Measurements from ENCODE around the gene TMEM235.

Gene TMEM235

DNA sequence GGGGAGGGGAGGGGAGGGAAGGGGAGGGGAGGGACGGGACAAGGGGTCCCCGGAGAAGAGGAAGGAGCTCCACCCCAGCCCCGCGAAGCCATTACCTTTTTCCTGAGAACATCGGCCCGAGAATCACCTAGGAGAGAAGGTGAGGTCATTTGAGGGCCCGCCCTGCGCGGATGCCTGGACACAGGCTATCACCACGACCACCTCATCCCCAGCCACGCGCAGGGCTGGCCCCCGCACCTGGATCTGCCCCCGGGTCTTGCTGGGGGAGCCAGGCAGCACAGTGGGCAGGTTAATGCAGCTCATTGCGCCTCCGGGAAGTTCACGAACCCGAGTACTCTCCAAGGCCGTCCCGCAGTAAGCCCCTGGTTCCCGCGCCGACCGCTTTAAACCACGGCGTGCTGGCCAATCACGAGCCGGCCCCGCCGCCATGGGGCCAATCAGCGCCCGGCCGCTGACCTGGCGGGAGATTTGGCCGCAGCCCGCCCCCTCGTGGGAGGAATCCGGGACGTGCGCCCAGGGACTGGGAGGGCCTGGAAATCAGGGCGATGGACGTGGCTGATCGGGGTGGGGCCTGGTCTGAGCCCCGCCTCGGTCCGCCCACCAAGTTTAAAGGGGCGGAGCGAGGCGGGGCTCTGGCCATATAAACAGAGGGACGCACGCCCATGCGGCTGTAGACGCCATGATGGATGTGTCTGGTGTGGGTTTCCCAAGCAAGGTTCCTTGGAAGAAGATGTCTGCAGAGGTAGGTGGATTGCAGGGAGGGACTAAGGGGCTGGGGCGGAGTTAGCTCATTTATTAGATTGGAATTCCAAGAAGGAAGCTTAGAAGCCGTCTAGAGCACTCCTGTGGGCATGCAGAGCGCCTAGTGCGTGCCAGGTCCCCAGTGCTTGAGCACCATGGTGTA lies 44.5 kb upstream of the TMEM235 start, which contains the start of the genes AFMID and TK1 (continued):
- TF ChIP-seq ZNF280C (tag by site-specific recombination; IDR thresholded peaks at IDR 0.05) (no peak), ZNF76 (tag by site-specific recombination; IDR thresholded peaks at IDR 0.05; ENCODE audit: borderline replicate concordance, low read depth) (peak; percentile 76; the same call in 1 of the 2 replicates), ZBTB26 (tag by site-specific recombination; optimal IDR thresholded peaks at IDR 0.05) (peak; percentile 72), ZBTB8A (tag by site-specific recombination; IDR thresholded peaks at IDR 0.05) (peak; percentile 78), KLF16 (tag by site-specific recombination; IDR thresholded peaks at IDR 0.05) (peak; percentile 69), ZNF10 (tag by site-specific recombination; IDR thresholded peaks at IDR 0.05) (peak; percentile 29; the same call in 1 of the 2 replicates), ZNF335 (tag by site-specific recombination; conservative IDR thresholded peaks at IDR 0.05) (peak; percentile 95), WT1 (tag by site-specific recombination; IDR thresholded peaks at IDR 0.05) (peak; percentile 53), ZNF2 (tag by site-specific recombination; IDR thresholded peaks at IDR 0.05) (peak; percentile 75; the same call in 1 of the 2 replicates), ZNF629 (tag by site-specific recombination; IDR thresholded peaks at IDR 0.05) (peak; percentile 56), ZBTB17 (tag by site-specific recombination; IDR thresholded peaks at IDR 0.05) (peak; percentile 48; the same call in 1 of the 2 replicates), EGR2 (tag by site-specific recombination; IDR thresholded peaks at IDR 0.05; ENCODE audit: low read depth) (peak; percentile 88), BCL11A (tag by site-specific recombination; IDR thresholded peaks at IDR 0.05; ENCODE audit: low read depth) (peak; percentile 89), KLF8 (tag by site-specific recombination; IDR thresholded peaks at IDR 0.05) (peak; percentile 96), ZNF692 (tag by site-specific recombination; IDR thresholded peaks at IDR 0.05) (no peak; the same call in 1 of the 2 replicates), BCL11B (tag by site-specific recombination; IDR thresholded peaks at IDR 0.05; ENCODE audit: low read depth) (peak; percentile 95), KLF17 (tag by site-specific recombination; IDR thresholded peaks at IDR 0.05) (peak; percentile 89), ZEB2 (tag by site-specific recombination; IDR thresholded peaks at IDR 0.05) (peak; percentile 77), ZNF112 (tag by site-specific recombination; IDR thresholded peaks at IDR 0.05) (no peak), ZNF571 (tag by site-specific recombination; IDR thresholded peaks at IDR 0.05) (no peak), ZFP69B (tag by site-specific recombination; IDR thresholded peaks at IDR 0.05) (peak; percentile 74), ZBTB48 (tag by site-specific recombination; IDR thresholded peaks at IDR 0.05) (peak; percentile 68), ZFP3 (tag by site-specific recombination; IDR thresholded peaks at IDR 0.05; ENCODE audit: low read depth) (no peak)
- TF ChIP-seq, protein P1, sequence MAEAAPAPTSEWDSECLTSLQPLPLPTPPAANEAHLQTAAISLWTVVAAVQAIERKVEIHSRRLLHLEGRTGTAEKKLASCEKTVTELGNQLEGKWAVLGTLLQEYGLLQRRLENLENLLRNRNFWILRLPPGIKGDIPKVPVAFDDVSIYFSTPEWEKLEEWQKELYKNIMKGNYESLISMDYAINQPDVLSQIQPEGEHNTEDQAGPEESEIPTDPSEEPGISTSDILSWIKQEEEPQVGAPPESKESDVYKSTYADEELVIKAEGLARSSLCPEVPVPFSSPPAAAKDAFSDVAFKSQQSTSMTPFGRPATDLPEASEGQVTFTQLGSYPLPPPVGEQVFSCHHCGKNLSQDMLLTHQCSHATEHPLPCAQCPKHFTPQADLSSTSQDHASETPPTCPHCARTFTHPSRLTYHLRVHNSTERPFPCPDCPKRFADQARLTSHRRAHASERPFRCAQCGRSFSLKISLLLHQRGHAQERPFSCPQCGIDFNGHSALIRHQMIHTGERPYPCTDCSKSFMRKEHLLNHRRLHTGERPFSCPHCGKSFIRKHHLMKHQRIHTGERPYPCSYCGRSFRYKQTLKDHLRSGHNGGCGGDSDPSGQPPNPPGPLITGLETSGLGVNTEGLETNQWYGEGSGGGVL (tag by site-specific recombination; IDR thresholded peaks at IDR 0.05), result peak; percentile 75
- TF ChIP-seq, protein P2, sequence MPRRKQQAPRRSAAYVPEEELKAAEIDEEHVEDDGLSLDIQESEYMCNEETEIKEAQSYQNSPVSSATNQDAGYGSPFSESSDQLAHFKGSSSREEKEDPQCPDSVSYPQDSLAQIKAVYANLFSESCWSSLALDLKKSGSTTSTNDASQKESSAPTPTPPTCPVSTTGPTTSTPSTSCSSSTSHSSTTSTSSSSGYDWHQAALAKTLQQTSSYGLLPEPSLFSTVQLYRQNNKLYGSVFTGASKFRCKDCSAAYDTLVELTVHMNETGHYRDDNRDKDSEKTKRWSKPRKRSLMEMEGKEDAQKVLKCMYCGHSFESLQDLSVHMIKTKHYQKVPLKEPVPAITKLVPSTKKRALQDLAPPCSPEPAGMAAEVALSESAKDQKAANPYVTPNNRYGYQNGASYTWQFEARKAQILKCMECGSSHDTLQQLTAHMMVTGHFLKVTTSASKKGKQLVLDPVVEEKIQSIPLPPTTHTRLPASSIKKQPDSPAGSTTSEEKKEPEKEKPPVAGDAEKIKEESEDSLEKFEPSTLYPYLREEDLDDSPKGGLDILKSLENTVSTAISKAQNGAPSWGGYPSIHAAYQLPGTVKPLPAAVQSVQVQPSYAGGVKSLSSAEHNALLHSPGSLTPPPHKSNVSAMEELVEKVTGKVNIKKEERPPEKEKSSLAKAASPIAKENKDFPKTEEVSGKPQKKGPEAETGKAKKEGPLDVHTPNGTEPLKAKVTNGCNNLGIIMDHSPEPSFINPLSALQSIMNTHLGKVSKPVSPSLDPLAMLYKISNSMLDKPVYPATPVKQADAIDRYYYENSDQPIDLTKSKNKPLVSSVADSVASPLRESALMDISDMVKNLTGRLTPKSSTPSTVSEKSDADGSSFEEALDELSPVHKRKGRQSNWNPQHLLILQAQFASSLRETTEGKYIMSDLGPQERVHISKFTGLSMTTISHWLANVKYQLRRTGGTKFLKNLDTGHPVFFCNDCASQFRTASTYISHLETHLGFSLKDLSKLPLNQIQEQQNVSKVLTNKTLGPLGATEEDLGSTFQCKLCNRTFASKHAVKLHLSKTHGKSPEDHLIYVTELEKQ (tag by site-specific recombination; IDR thresholded peaks at IDR 0.05; ENCODE audit: borderline replicate concordance), result peak; percentile 29; the same call in 1 of the 2 replicates
- TF ChIP-seq, protein P3, sequence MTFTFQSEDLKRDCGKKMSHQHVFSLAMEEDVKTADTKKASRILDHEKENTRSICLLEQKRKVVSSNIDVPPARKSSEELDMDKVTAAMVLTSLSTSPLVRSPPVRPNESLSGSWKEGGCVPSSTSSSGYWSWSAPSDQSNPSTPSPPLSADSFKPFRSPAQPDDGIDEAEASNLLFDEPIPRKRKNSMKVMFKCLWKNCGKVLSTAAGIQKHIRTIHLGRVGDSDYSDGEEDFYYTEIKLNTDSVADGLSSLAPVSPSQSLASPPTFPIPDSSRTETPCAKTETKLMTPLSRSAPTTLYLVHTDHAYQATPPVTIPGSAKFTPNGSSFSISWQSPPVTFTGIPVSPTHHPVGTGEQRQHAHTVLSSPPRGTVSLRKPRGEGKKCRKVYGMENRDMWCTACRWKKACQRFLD (tag by site-specific recombination; IDR thresholded peaks at IDR 0.05), result no peak

Data from HEK293 (cell line).